Suppressor macrophage treated with lipopolysaccharide for 4 hours (primary cell): ENCODE measurements around the gene CCDC28B.

Experiments
- DNase-seq: peaks from one replicate; pipeline ENCODE4 v3.0.0-alpha.2; 2020

Gene CCDC28B

GRCh38 chr1:32223683-32224082 is 23.3 kb downstream of the CCDC28B start:
- DNase-seq, result no peak

GRCh38 chr1:32224285-32224684 is 23.9 kb downstream of the CCDC28B start:
- DNase-seq, result no peak

DNA sequence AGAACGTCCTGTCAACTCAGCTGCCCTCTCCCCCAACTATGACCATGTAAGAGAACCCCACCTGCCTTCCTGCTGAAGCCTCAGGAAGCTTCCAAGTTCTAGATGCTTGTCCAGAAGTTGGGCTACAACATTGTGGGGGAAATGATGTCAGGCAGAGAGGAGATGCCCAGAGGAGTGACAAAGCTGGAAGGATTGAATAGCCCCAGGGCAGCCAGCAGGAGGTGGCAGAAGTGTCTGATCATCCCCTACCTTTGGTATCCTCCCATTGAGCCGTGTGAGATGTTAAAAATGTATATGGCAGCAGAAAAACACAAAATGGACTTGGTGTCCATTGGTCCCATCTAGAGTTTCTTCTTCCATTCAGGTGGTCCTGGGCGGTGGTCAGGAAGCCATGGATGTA is 28.4 kb downstream of the CCDC28B start:
- DNase-seq, result no peak

- no peak for DNase-seq
These were observed 31.5 kb downstream of the CCDC28B start for GRCh38 chr1:32231843-32232432.

DNA sequence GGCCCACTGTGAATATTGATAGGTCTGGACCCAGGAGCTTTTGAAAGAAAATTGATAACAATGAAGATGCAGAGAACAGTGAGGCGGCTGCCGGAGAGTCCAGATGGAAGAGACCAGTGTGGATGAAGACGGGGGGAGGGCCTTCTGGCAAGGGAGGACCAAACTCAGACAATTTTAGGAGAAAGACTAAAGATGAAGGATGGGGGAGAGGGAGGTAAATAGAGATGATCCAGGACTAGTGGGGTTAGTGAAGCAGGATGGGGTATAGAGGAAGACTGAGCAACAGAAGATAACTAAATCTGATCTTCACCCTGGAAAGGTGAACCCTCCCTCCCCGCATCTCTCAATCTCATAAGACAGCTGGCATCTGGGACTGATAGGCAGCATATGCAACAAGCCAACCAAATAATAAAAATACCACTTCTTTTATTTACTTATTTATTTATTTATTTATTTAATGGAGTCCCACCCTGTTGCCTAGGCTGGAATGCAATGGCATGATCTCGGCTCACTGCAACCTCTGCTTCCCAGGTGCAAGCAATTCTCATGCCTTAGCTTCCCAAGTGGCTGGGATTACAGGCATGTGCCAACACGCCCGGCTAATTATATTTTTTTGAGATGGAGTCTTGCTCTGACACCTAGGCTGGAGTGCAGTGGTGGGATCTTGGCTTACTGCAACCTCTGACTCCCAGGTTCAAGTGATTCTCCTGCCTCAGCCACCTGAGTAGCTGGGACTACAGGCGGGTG is 32.3 kb downstream of the CCDC28B start:
- DNase-seq, result no peak

DNA sequence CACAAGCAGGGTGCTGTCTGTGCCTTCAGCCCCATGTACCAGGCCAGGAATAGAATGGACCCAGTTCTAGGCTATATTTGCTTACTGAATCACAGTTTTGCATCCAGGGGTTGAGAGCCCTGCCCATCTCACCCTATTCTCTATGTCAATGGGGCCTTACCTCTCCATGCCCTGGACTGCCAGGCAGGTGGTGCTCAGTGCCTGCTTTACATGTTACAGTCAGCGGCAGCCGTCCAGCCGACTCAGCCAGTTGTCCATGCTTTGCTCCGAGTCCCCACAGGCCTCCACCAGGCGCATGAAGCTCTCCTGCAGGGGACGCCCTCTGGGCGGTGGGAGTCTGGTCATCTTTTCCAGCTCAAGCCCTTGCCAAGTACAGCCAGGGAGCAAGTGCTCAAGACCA is 34.4 kb downstream of the CCDC28B start:
- no peak for DNase-seq

- DNase-seq, result no peak
These were observed 38.9 kb downstream of the CCDC28B start for GRCh38 chr1:32239337-32239736.

- DNase-seq, result no peak
These were observed 39.4 kb downstream of the CCDC28B start for GRCh38 chr1:32239790-32240139.

DNA sequence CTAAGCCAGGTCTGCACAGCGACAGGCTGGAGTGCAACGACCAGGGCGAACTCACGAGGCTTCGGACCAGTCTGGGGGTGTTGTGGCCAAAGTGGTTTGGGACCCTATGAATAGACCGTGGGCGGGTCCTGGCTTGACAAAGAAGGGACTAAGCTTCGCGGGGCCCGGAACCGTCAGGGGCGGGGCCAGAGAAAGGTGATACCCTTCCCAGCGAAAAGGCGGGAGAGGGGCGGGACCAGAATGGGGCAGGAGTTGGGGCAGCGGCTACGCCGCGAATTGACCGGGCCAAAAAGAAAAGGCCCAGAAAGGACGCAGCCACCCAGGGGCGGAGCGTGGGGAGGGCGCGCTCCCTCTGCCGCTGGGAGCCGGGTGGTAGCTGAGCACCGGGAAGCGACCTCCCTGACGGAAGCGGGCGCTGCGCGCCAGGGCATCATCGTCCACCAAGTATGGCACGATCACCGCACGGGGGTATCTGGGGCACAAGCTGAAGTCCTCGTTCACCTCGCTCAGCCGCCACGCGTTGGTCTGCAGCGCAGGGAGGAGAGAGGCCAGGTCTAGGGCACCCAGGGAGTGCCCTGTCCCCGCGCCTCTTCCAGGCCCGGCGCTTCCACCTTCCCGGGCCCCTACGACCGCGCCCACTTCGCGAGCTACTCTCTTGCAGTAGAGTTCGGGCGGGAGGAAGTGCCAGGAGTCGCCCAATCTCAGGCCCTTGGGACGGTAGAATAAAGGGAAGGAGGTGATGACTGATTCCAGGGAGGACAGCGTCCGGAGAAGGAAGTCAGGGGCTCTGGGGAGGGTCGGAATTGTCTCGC is 40.0 kb downstream of the CCDC28B start:
- peak; percentile 59 for DNase-seq

- DNase-seq, result peak; percentile 19
These were observed 40.8 kb downstream of the CCDC28B start for GRCh38 chr1:32241001-32241763.

- peak; percentile 50 for DNase-seq
These were observed 42.0 kb downstream of the CCDC28B start for GRCh38 chr1:32242341-32242851.

GRCh38 chr1:32246888-32247273 is 46.5 kb downstream of the CCDC28B start, which contains the start of gene FAM167B:
FAM167B (plus strand) TSS chr1:32247222; CDS start chr1:32247422, 200 bp downstream.
- DNase-seq, result no peak

GRCh38 chr1:32247452-32247851 is 47.1 kb downstream of the CCDC28B start:
- no peak for DNase-seq

DNA sequence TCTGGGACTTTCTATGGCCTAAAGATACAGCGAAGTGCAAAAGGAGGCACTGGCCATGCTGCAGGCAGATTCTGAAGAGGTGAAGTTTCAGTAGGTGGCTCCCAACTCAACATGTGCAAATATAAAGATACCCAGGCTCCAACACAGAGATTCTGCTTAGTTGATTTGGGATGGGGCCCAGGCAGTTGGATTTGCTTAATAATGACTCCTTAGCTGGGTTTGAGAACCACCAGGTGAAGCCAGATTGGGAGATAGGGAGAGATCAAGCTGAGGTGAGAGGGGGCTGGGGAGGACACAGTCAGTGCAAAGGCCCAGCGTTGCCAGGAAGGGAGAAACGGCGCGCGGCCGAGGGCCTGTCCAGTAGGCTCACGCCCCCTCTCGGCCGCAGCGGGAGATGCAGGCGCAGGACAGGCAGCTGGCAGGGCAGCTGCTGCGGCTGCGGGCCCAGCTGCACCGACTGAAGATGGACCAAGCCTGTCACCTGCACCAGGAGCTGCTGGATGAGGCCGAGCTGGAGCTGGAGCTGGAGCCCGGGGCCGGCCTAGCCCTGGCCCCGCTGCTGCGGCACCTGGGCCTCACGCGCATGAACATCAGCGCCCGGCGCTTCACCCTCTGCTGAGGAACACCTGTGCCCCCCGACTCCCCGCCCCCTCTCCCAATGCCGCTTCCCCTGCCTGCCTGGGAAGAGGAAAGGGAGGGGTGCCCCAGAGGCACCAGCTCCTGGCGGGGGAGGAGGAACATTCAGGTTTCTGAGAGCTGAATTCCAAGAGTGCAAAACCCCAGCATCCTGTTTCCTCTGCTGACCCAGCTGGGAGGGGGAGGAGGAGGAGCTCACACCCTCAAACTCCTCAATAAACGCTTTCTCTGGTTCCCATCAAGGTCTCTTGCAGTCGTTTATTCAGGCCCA is 47.8 kb downstream of the CCDC28B start:
- DNase-seq, result peak; percentile 85

DNA sequence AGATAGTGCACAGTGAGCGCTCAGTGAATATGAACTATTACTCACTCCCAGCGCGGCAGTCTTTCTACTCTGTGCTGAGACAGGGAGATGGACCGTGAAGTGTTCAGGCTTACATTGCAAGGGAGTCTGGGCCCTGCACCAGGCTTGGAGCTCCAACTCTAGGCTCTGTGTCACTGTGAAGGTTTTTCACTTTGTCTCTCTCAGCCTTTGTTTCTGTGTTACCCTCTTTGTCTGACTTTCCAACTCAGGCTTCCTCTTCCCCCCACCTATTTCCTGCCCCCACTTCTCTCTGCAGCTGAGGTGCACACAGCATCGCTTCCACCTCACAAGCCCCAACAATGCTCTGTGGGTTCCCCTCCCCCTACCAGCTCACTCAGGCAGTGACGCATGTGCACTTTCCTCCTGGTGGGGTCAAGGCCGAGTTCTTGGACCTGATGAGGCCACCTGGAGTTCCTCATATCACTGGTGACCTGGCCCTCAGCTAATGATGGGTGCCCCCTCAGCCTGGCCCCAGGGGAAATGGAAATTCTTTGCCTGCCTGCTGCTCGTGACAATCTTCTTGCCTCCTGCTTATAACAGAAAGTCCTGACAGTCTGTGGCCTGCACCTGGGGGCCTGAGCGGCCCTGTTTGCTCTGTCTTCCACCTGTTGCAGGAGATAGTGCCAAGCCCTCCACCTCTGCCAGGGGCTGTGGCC is 49.6 kb downstream of the CCDC28B start:
- no peak for DNase-seq

DNA sequence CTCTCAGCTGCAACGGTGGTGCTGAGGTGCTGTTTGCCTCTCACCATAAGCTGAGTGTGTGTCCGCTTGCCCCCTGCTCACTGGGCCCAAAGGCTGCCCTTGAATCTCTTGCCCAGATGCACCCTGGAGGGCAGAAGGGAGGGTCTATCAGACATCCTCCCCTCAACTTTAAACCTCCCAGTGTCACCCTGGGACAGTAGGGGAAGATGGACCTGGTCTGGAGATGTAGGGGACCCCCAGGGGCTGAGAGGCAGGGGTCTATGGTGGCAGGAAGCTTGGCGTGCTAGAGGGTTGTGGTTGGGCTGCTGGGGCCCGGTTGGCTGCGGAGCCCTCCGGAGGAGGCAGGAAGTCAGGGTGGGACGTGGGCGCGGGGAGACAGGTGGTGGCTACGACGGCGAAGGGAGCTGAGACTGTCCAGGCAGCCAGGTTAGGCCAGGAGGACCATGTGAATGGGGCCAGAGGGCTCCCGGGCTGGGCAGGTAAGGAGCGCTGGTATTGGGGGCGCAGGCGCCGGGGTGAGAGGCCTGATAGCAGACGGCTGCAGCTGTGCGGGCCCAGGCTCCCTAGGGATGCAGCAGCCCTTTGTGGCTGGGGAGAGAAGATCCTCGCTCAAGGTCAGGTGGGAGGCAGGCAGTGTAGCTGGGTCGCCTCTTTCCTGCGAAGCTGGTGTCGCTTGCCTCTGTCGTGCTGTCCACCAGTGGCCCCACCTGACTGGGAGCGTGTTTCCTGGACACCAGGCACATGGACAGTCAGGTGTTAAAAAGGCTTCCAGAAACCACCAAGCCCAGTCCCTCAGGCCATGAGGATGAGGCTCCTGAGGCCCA is 50.7 kb downstream of the CCDC28B start, which contains the start of gene LCK:
Gene LCK (plus strand): TSS at position 373 of the 824 bp plus-strand sequence. CDS start 23,065 bp downstream, outside the sequence.
- no peak for DNase-seq
